HG03064 (cell line): ENCODE measurements around the gene MINDY4.

Source experiments
- ATAC-seq: cut with Tn5 transposase; IDR thresholded peaks from one replicate; pipeline ENCODE4 v1.9.1; 2021; ENCODE audit warnings: low read depth; ENCODE audit not compliant: unreplicated experiment

MINDY4 gene

DNA sequence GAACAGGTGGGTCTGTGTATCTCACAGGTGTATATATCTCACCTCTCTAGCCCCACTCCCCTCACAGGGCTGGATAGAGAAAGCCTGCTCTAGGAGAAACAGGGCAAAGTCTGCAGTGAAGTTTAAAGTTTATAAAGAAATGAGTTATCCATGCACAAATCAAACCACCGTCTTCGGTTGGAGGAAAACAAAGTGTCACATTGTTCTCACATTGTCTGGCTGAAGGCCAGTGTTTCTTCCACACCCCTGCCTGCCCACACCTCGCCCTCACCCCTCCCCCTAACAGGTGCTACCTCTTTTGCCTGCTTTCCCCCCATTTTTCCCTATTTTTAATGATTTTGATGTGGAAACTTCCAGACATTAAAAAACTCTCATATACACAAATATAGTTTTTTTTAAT lies 166.2 kb downstream of the MINDY4 start:
- no peak for ATAC-seq

GRCh38 chr7:30938435-30939316 lies 167.5 kb downstream of the MINDY4 start:
- ATAC-seq = peak; percentile 71

- no peak for ATAC-seq
Observed at GRCh38 chr7:30941582-30942323, 170.5 kb downstream of the MINDY4 start.
